Astrocyte (in vitro differentiated cells and primary cell): ENCODE measurements around the gene CDKN1A. TPM values are rescaled to one million over a fixed set of nuclear protein-coding genes. Genes with fewer than 3 reads are reported as not detected.

ENCODE experiments used
- DNase-seq: peaks from one replicate; pipeline ENCODE4 v3.0.0-alpha.2; 2010; ENCODE audit warnings: low read depth
- FAIRE-seq: peaks from 2 replicates; lab custom pipeline; 2011; peaks lifted over from hg19 to GRCh38; lab: Jason Lieb, UNC
- H2AFZ ChIP-seq: 2 replicates; pipeline ENCODE4 v1.6.0; 2012; ENCODE audit warnings: low read depth, low read length, inconsistent platforms
- H3K27ac ChIP-seq: 2 replicates; pipeline ENCODE4 v1.5.1; 2011; ENCODE audit warnings: low read depth, low read length, inconsistent platforms
- H3K27me3 ChIP-seq: 2 replicates; pipeline ENCODE4 v1.6.0; 2011; ENCODE audit warnings: low read length, inconsistent platforms; ENCODE audit not compliant: insufficient read depth
- H3K36me3 ChIP-seq: 2 replicates; pipeline ENCODE4 v1.5.1; 2011; ENCODE audit warnings: low read length, inconsistent platforms; ENCODE audit not compliant: insufficient read depth
- H3K4me1 ChIP-seq: 2 replicates; pipeline ENCODE4 v1.5.1; 2011; ENCODE audit warnings: low read length, inconsistent platforms; ENCODE audit not compliant: insufficient read depth
- H3K4me2 ChIP-seq: 2 replicates; pipeline ENCODE4 v1.6.0; 2012; ENCODE audit warnings: low read length, inconsistent platforms
- H3K4me3 ChIP-seq: 2 replicates; pipeline ENCODE4 v1.5.1; 2011; ENCODE audit warnings: low read depth, mild to moderate bottlenecking, low read length, inconsistent platforms; ENCODE audit not compliant: insufficient read depth
- H3K79me2 ChIP-seq: 2 replicates; pipeline ENCODE4 v1.6.0; 2012; ENCODE audit warnings: mild to moderate bottlenecking, low read length, inconsistent platforms; ENCODE audit not compliant: insufficient read depth
- H3K9ac ChIP-seq: 2 replicates; pipeline ENCODE4 v1.6.0; 2012; ENCODE audit warnings: mild to moderate bottlenecking, low read length, inconsistent platforms
- H3K9me3 ChIP-seq: 2 replicates; pipeline ENCODE4 v1.5.1; 2012; ENCODE audit warnings: low read depth, mild to moderate bottlenecking, low read length, inconsistent platforms; ENCODE audit not compliant: insufficient read depth
- H4K20me1 ChIP-seq: 2 replicates; pipeline ENCODE4 v1.6.0; 2012; ENCODE audit warnings: low read length, inconsistent platforms; ENCODE audit not compliant: insufficient read depth
- H3K27ac Mint-ChIP-seq: one replicate; pipeline ENCODE4 v1.8.0; 2021; ENCODE audit warnings: mild to moderate bottlenecking, mixed read lengths; ENCODE audit not compliant: unreplicated experiment
- H3K27me3 Mint-ChIP-seq: one replicate; pipeline ENCODE4 v1.8.0; 2021; ENCODE audit warnings: low read depth, mixed read lengths; ENCODE audit not compliant: unreplicated experiment
- H3K36me3 Mint-ChIP-seq: one replicate; pipeline ENCODE4 v1.8.0; 2021; ENCODE audit warnings: low read depth, mixed read lengths; ENCODE audit not compliant: unreplicated experiment
- H3K4me1 Mint-ChIP-seq: one replicate; pipeline ENCODE4 v1.8.0; 2021; ENCODE audit warnings: low read depth, mixed read lengths; ENCODE audit not compliant: unreplicated experiment
- H3K4me3 Mint-ChIP-seq: one replicate; pipeline ENCODE4 v1.8.0; 2021; ENCODE audit warnings: mild to moderate bottlenecking, moderate library complexity, mixed read lengths; ENCODE audit not compliant: unreplicated experiment
- H3K9me3 Mint-ChIP-seq: one replicate; pipeline ENCODE4 v1.8.0; 2021; ENCODE audit warnings: mild to moderate bottlenecking, mixed read lengths; ENCODE audit not compliant: unreplicated experiment
- EZH2 ChIP-seq: IDR thresholded peaks from 2 replicates; pipeline ENCODE4 v1.6.1; 2012; ENCODE audit warnings: mild to moderate bottlenecking, low read length, inconsistent platforms; ENCODE audit not compliant: insufficient read depth
- total RNA-seq: library from RNA; stranded (reverse); gene quantifications from 2 replicates; pipeline ENCODE4 v1.2.1, GENCODE V29; 2021
- TF ChIP-seq, protein P1 (sequence below): IDR thresholded peaks from 2 replicates; pipeline ENCODE4 v1.5.1; 2011; ENCODE audit warnings: low read depth, mild to moderate bottlenecking, inconsistent platforms, low read length, moderate library complexity; ENCODE audit not compliant: insufficient read depth

The CDKN1A gene
- total RNA-seq, 1 donor from 2014 or later = 1,014 TPM

DNA sequence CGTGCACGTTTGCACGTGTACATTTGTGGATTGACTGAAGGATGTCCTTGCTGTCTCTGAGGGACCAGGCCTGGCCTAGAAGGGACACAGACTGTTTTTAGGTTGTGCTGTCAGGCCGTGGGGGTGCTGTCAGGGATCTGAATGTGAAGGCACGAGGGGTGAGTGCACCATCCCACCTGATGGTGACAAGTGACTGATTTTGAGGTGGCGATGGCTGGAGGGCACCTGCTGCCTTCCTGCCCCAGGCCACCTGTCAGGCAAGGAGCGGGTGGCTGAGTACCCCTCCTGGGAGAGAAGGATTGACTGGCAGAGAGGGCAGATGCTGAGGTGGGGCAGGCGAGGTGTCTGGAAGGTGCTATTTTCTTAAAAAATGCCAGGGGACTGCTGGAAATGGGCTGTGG is 20.4 kb downstream of the CDKN1A start:
- DNase-seq = no peak
- peaks cover 45% of the 10 kb centered on the region for H3K27me3 Mint-ChIP-seq
- Histone ChIP-seq H3K79me2 (no peaks in the 10 kb centered on the region), H3K27ac (no peak overlapping the region), H3K27me3 (no peaks in the 10 kb centered on the region), H4K20me1 (no peaks in the 10 kb centered on the region), H2AFZ (no peak overlapping the region), H3K4me3 (no peak overlapping the region), H3K9me3 (no peaks in the 10 kb centered on the region), H3K4me1 (no peaks in the 10 kb centered on the region), H3K9ac (no peak overlapping the region), H3K36me3 (no peaks in the 10 kb centered on the region), H3K4me2 (no peak overlapping the region)
- H3K9me3 Mint-ChIP-seq = peaks cover 3% of the 10 kb centered on the region
- H3K36me3 Mint-ChIP-seq = peaks cover 4% of the 10 kb centered on the region
- H3K4me1 Mint-ChIP-seq = peaks cover 4% of the 10 kb centered on the region
- peak overlapping the region; percentile 17 for H3K4me3 Mint-ChIP-seq
- no peak for FAIRE-seq
- TF ChIP-seq, protein P1, sequence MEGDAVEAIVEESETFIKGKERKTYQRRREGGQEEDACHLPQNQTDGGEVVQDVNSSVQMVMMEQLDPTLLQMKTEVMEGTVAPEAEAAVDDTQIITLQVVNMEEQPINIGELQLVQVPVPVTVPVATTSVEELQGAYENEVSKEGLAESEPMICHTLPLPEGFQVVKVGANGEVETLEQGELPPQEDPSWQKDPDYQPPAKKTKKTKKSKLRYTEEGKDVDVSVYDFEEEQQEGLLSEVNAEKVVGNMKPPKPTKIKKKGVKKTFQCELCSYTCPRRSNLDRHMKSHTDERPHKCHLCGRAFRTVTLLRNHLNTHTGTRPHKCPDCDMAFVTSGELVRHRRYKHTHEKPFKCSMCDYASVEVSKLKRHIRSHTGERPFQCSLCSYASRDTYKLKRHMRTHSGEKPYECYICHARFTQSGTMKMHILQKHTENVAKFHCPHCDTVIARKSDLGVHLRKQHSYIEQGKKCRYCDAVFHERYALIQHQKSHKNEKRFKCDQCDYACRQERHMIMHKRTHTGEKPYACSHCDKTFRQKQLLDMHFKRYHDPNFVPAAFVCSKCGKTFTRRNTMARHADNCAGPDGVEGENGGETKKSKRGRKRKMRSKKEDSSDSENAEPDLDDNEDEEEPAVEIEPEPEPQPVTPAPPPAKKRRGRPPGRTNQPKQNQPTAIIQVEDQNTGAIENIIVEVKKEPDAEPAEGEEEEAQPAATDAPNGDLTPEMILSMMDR = no peak
- TF ChIP-seq EZH2 = no peak
- H3K27ac Mint-ChIP-seq = peak overlapping the region; percentile 7

DNA sequence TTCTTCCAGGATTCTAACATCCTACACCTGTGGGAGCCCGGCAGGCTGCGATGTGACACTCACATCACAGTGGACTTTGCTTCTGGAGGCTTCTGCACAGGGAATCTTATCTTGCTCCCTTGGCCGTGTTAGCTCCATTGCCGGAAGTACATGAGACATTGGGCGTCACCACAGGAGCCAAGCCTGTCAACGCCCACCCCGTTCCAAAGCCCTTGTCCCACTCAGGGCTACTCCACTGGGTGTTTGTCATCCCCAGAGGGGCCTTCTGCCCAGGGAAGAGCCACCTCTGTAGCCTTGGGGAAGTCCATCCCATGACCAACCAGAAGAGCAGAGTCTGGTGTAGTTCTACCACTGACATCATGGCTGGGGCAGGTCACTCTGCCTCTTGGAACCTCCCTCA is 20.8 kb downstream of the CDKN1A start:
- no peak overlapping the region for H2AFZ ChIP-seq
- H3K4me2 ChIP-seq = no peak overlapping the region
- no peaks in the 10 kb centered on the region for H3K9me3 ChIP-seq
- H3K4me1 Mint-ChIP-seq = peaks cover 4% of the 10 kb centered on the region
- peaks cover 3% of the 10 kb centered on the region for H3K9me3 Mint-ChIP-seq
- H3K4me3 Mint-ChIP-seq = no peak overlapping the region
- H3K36me3 ChIP-seq = no peaks in the 10 kb centered on the region
- no peak for DNase-seq
- H3K4me3 ChIP-seq = no peak overlapping the region
- H3K9ac ChIP-seq = no peak overlapping the region
- no peaks in the 10 kb centered on the region for H4K20me1 ChIP-seq
- H3K4me1 ChIP-seq = no peaks in the 10 kb centered on the region
- no peak overlapping the region for H3K27ac ChIP-seq
- peaks cover 45% of the 10 kb centered on the region for H3K27me3 Mint-ChIP-seq
- peak overlapping the region; percentile 7 for H3K27ac Mint-ChIP-seq
- H3K27me3 ChIP-seq = no peaks in the 10 kb centered on the region
- H3K79me2 ChIP-seq = no peaks in the 10 kb centered on the region
- TF ChIP-seq EZH2 = no peak
- TF ChIP-seq, protein P1 = no peak
- peaks cover 4% of the 10 kb centered on the region for H3K36me3 Mint-ChIP-seq
- FAIRE-seq = no peak

DNA sequence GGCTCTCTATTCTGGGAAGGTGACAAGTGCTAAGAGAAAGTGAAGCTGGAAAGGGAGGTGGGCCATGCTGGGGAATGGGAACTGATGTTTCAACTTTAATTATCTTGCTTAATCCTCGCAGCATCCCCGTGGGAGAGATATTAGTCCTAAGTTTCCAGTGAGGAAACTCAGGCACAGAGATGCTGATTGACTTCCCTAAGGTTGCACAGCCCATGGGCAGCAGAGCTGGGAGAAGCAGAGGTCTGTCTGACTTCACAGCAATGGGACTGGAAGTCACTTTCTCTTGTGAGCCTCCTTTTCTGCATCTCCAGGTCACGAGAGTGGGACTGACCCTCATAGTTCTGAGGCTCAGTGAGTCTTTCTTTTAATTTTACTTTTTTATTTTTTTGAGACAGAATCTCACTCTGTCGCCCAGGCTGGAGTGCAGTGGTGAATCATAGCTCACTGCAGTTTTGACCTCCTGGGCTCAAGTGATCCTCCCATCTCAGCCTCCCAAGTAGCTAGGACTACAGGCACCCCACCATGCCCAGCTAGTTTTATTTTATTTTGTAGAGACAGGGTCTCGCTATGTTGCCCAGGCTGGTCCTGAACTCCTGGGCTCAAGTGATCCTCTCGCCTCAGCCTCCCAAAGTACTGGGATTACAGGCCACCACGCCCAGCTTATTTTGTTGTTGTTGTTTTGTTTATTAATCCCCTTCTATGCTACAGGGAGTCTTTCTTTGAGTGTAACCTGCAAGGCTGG is 21.7 kb downstream of the CDKN1A start:
- no peak overlapping the region for H3K4me3 ChIP-seq
- H3K36me3 Mint-ChIP-seq = peaks cover 4% of the 10 kb centered on the region
- H3K9ac ChIP-seq = no peak overlapping the region
- no peaks in the 10 kb centered on the region for H3K27me3 ChIP-seq
- DNase-seq (no peak), FAIRE-seq (no peak)
- H3K4me3 Mint-ChIP-seq = no peak overlapping the region
- no peaks in the 10 kb centered on the region for H3K4me1 ChIP-seq
- no peak overlapping the region for H3K4me2 ChIP-seq
- no peaks in the 10 kb centered on the region for H3K36me3 ChIP-seq
- no peaks in the 10 kb centered on the region for H3K79me2 ChIP-seq
- H4K20me1 ChIP-seq = no peaks in the 10 kb centered on the region
- H2AFZ ChIP-seq = no peak overlapping the region
- no peak overlapping the region for H3K27ac ChIP-seq
- peaks cover 4% of the 10 kb centered on the region for H3K4me1 Mint-ChIP-seq
- H3K9me3 ChIP-seq = no peaks in the 10 kb centered on the region
- peaks cover 45% of the 10 kb centered on the region for H3K27me3 Mint-ChIP-seq
- TF ChIP-seq, protein P1 = no peak
- H3K9me3 Mint-ChIP-seq = peaks cover 3% of the 10 kb centered on the region
- no peak overlapping the region for H3K27ac Mint-ChIP-seq
